Suprapubic skin (tissue), 4 donors: ENCODE data around the gene ZNF423.

Experiments
- EP300 ChIP-seq: sonication (generic); formaldehyde crosslinking; IDR thresholded peaks from one replicate; pipeline ENCODE4 v1.6.1; 2017; ENCODE audit warnings: antibody characterized with exemption
- POLR2A ChIP-seq, 2 donors: fragments of 450-650 bp; IDR thresholded peaks; one replicate each; pipeline ENCODE4 v1.6.1; 2017; ENCODE audit warnings: antibody characterized with exemption in 2 of 2, mild to moderate bottlenecking in 2 of 2, moderate library complexity in 2 of 2
- POLR2AphosphoS5 ChIP-seq, 3 donors: sonication (generic); formaldehyde crosslinking; IDR thresholded peaks; one replicate each; pipeline ENCODE4 v1.6.1; 2017; ENCODE audit warnings: antibody characterized with exemption in 3 of 3
- TF ChIP-seq, protein P1 (sequence below), 2 donors: fragments of 200-600 bp in 1 of 2; fragments of 450-650 bp in 1 of 2; sonication (generic) in 1 of 2; IDR thresholded peaks; one replicate each; pipeline ENCODE4 v1.5.1; 2016 to 2019; ENCODE audit warnings: antibody characterized with exemption in 2 of 2, mild to moderate bottlenecking in 1 of 2, moderate library complexity in 1 of 2

DNA sequence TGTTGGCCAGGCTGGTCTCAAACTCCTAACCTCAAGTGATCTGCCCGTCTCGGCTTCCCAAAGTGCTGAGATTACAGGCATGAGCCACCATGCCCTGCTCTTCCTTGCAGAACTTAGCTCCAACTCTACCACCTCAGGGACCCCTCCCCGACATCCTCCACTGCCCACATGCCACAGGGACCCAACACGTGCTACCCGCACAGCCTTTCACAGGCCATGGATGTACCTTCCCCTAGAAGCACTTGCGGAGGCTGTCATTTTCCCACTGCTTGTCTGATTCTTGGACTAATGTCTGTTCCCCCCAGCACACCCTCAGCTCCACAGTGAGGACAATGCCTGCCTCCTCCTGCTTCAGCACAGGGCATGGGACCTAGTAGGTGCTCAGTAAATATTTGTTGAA, 147.4 kb downstream of the ZNF423 start:
- TF ChIP-seq POLR2A (IDR thresholded peaks at IDR 0.05) = no peak
- TF ChIP-seq, protein P1, sequence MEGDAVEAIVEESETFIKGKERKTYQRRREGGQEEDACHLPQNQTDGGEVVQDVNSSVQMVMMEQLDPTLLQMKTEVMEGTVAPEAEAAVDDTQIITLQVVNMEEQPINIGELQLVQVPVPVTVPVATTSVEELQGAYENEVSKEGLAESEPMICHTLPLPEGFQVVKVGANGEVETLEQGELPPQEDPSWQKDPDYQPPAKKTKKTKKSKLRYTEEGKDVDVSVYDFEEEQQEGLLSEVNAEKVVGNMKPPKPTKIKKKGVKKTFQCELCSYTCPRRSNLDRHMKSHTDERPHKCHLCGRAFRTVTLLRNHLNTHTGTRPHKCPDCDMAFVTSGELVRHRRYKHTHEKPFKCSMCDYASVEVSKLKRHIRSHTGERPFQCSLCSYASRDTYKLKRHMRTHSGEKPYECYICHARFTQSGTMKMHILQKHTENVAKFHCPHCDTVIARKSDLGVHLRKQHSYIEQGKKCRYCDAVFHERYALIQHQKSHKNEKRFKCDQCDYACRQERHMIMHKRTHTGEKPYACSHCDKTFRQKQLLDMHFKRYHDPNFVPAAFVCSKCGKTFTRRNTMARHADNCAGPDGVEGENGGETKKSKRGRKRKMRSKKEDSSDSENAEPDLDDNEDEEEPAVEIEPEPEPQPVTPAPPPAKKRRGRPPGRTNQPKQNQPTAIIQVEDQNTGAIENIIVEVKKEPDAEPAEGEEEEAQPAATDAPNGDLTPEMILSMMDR (IDR thresholded peaks at IDR 0.05) = no peak
- no peak for TF ChIP-seq POLR2AphosphoS5 (IDR thresholded peaks at IDR 0.05)
- no peak for TF ChIP-seq EP300
